Loucy (cell line): Measurements from ENCODE around the gene PPP3CB.

Experiments
- H2AFZ ChIP-seq: fragments of 200-600 bp; sonication (generic); 2 replicates; pipeline ENCODE4 v1.6.0; 2016; ENCODE audit warnings: antibody characterized with exemption, mild to moderate bottlenecking, low read length, moderate library complexity
- H3F3A ChIP-seq: fragments of 200-600 bp; 2 replicates; pipeline ENCODE4 v1.6.0; 2016; ENCODE audit warnings: antibody characterized with exemption, low read depth, mild to moderate bottlenecking
- H3K27me3 ChIP-seq: fragments of 200-600 bp; sonication (generic); 2 replicates; pipeline ENCODE4 v1.6.1; 2014; ENCODE audit warnings: low read length, mild to moderate bottlenecking; ENCODE audit not compliant: insufficient read depth, poor library complexity, severe bottlenecking
- H3K36me3 ChIP-seq: fragments of 200-600 bp; sonication (generic); 2 replicates; pipeline ENCODE4 v1.6.1; 2016; ENCODE audit warnings: low read length; ENCODE audit not compliant: insufficient read depth
- H3K4me1 ChIP-seq: fragments of 200-600 bp; sonication (generic); 2 replicates; pipeline ENCODE4 v1.5.1; 2014; ENCODE audit warnings: low read length, mild to moderate bottlenecking; ENCODE audit not compliant: insufficient read depth, poor library complexity, severe bottlenecking
- H3K4me2 ChIP-seq: fragments of 200-600 bp; sonication (generic); 2 replicates; pipeline ENCODE4 v1.6.0; 2014; ENCODE audit warnings: antibody characterized with exemption, low read length, low read depth, mild to moderate bottlenecking; ENCODE audit not compliant: poor library complexity, severe bottlenecking
- H3K4me3 ChIP-seq: fragments of 200-600 bp; sonication (generic); 2 replicates; pipeline ENCODE4 v1.5.1; 2014; ENCODE audit warnings: low read length, mild to moderate bottlenecking, mixed read lengths; ENCODE audit not compliant: poor library complexity, severe bottlenecking
- H3K79me2 ChIP-seq: fragments of 200-600 bp; sonication (generic); 2 replicates; pipeline ENCODE4 v1.6.1; 2014; ENCODE audit warnings: low read length; ENCODE audit not compliant: insufficient read depth
- H3K9ac ChIP-seq: fragments of 200-600 bp; sonication (generic); 2 replicates; pipeline ENCODE4 v1.6.0; 2014; ENCODE audit warnings: mild to moderate bottlenecking, low read depth, low read length, moderate library complexity; ENCODE audit not compliant: poor library complexity, severe bottlenecking
- H3K9me2 ChIP-seq: fragments of 200-600 bp; sonication (generic); replicated peaks from 2 replicates; pipeline ENCODE4 v1.6.1; 2016; ENCODE audit warnings: low read depth, low read length, mixed read lengths
- H3K9me3 ChIP-seq: fragments of 200-600 bp; sonication (generic); 2 replicates; pipeline ENCODE4 v1.6.1; 2014; ENCODE audit warnings: mild to moderate bottlenecking, antibody characterized with exemption, low read length, low read depth; ENCODE audit not compliant: insufficient read depth
- H4K20me1 ChIP-seq: fragments of 200-600 bp; sonication (generic); 2 replicates; pipeline ENCODE4 v1.6.0; 2014; ENCODE audit warnings: antibody characterized with exemption, low read length, mild to moderate bottlenecking; ENCODE audit not compliant: insufficient read depth, poor library complexity, severe bottlenecking
- EZH2phosphoT487 ChIP-seq: fragments of 200-600 bp; IDR thresholded peaks from 2 replicates; pipeline ENCODE4 v1.6.1; 2018; ENCODE audit warnings: antibody characterized with exemption, mild to moderate bottlenecking, moderate library complexity, borderline replicate concordance
- TF ChIP-seq, protein P1 (sequence below): fragments of 200-600 bp; sonication (generic); conservative IDR thresholded peaks from 2 replicates; pipeline ENCODE4 v1.5.1; 2014; ENCODE audit warnings: mild to moderate bottlenecking, antibody characterized with exemption, low read length

Gene PPP3CB

DNA sequence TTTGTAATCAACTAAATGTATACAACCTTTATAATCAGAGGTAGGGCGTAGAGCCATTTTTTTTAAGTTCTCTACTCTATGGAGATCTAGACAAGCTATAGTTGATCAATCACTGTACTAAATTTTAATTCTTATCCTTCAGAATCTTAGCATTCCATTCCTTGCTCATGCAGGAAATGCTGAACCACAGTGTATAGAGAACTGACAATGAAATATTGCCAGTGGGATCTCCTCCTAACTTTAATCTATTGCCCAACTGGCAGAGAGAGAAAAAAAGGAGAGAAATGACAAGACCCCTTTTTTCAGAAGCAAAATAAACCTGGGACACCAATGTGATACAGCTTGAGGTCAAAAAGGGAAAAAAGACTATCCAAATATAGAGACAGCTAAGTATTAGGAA is 26.4 kb upstream of the PPP3CB start:
- no peaks in the 10 kb centered on the region for H3K9me2 ChIP-seq
- no peak overlapping the region for H3K4me3 ChIP-seq
- no peaks in the 10 kb centered on the region for H3K4me1 ChIP-seq
- TF ChIP-seq, protein P1, sequence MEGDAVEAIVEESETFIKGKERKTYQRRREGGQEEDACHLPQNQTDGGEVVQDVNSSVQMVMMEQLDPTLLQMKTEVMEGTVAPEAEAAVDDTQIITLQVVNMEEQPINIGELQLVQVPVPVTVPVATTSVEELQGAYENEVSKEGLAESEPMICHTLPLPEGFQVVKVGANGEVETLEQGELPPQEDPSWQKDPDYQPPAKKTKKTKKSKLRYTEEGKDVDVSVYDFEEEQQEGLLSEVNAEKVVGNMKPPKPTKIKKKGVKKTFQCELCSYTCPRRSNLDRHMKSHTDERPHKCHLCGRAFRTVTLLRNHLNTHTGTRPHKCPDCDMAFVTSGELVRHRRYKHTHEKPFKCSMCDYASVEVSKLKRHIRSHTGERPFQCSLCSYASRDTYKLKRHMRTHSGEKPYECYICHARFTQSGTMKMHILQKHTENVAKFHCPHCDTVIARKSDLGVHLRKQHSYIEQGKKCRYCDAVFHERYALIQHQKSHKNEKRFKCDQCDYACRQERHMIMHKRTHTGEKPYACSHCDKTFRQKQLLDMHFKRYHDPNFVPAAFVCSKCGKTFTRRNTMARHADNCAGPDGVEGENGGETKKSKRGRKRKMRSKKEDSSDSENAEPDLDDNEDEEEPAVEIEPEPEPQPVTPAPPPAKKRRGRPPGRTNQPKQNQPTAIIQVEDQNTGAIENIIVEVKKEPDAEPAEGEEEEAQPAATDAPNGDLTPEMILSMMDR = no peak
- no peak for TF ChIP-seq EZH2phosphoT487
- no peaks in the 10 kb centered on the region for H3K9me3 ChIP-seq
- H2AFZ ChIP-seq = no peak overlapping the region
- H4K20me1 ChIP-seq = no peaks in the 10 kb centered on the region
- no peaks in the 10 kb centered on the region for H3K79me2 ChIP-seq
- no peaks in the 10 kb centered on the region for H3K36me3 ChIP-seq
- H3K9ac ChIP-seq = no peak overlapping the region
- H3K4me2 ChIP-seq = no peak overlapping the region
- no peaks in the 10 kb centered on the region for H3K27me3 ChIP-seq
- no peaks in the 10 kb centered on the region for H3F3A ChIP-seq

DNA sequence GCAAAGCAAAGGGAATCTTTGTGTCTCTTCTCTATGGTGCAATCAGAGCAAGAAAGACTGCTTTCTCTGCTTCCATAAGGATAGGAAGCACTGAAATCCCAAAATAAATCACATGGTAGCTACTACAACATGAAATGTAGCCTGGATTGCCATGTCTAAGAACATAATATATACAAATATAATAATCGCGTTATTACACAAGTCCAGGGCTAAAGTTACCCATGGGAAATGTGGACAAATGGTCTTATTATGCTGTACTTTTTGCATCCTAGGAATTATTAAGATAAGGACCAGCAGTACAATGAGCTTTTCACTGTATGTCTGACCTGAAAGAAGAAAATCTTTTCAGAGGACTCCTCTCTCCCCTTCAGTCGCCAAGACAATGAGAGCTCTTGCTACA is 23.5 kb upstream of the PPP3CB start:
- H3K4me2 ChIP-seq = no peak overlapping the region
- no peak overlapping the region for H2AFZ ChIP-seq
- H3K9ac ChIP-seq = no peak overlapping the region
- no peaks in the 10 kb centered on the region for H3K27me3 ChIP-seq
- H3K9me3 ChIP-seq = no peaks in the 10 kb centered on the region
- H4K20me1 ChIP-seq = no peaks in the 10 kb centered on the region
- no peaks in the 10 kb centered on the region for H3K79me2 ChIP-seq
- H3K9me2 ChIP-seq = no peaks in the 10 kb centered on the region
- no peaks in the 10 kb centered on the region for H3F3A ChIP-seq
- H3K4me3 ChIP-seq = no peak overlapping the region
- no peaks in the 10 kb centered on the region; the same call in 1 of the 2 replicates for H3K36me3 ChIP-seq
- no peaks in the 10 kb centered on the region for H3K4me1 ChIP-seq
- TF ChIP-seq, protein P1 = no peak
- TF ChIP-seq EZH2phosphoT487 = no peak

DNA sequence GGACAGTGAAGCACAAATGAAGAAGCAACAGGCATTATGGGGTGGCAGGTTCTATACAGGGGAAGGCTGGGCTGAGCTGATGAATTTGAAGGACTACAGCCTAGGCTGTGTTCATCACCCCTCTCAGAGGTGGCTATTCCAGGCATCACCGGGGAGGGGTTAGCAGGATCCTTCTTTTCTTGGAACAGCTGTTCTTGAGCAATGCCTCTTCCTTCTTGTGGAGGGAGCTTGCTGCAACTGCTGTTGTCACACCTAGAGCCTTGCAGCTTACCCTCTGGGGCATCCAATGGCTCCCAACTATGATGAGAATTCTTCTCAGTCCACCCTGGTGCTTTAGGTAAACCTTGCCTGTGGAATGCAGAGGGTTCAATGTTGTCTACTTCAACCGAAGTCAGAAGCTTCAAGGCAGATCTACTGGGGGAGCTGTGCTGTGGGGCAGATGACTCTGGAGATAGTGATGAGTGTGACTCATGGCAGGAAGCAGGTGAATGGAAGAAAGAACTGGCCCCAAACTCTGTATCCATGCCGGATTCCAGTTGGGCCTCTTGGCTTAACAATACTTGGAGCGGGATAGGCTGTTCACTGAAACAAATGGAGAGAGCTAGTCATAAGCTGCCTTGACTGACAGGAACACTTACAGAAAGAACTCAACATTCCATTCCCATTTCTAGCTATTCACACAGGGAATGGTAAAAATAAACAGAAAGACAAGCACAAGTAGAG is 21.5 kb upstream of the PPP3CB start:
- no peaks in the 10 kb centered on the region for H3K79me2 ChIP-seq
- H3K27me3 ChIP-seq = no peaks in the 10 kb centered on the region
- H3K4me1 ChIP-seq = no peaks in the 10 kb centered on the region
- H3K9me3 ChIP-seq = no peaks in the 10 kb centered on the region
- no peaks in the 10 kb centered on the region for H3F3A ChIP-seq
- H2AFZ ChIP-seq = no peak overlapping the region
- no peak for TF ChIP-seq EZH2phosphoT487
- TF ChIP-seq, protein P1 = no peak
- no peaks in the 10 kb centered on the region for H4K20me1 ChIP-seq
- no peak overlapping the region for H3K4me3 ChIP-seq
- H3K36me3 ChIP-seq = no peaks in the 10 kb centered on the region; the same call in 1 of the 2 replicates
- no peaks in the 10 kb centered on the region for H3K9me2 ChIP-seq
- no peak overlapping the region for H3K9ac ChIP-seq
- H3K4me2 ChIP-seq = no peak overlapping the region
